Neuronal stem cell (in vitro differentiated cells): ENCODE results near the gene CST4.

Experiments used
- DNase-seq: peaks from one replicate; pipeline ENCODE4 v3.0.0-alpha.2; 2013; ENCODE audit warnings: low spot score
- H2AFZ ChIP-seq: one replicate; pipeline ENCODE4 v1.6.1; 2013; ENCODE audit warnings: mild to moderate bottlenecking, low read length, inconsistent platforms
- H2AK5ac ChIP-seq: 2 replicates; pipeline ENCODE4 v1.6.1; 2013; ENCODE audit warnings: low read depth, mild to moderate bottlenecking, inconsistent platforms, low read length, moderate library complexity, mixed read lengths
- H2BK120ac ChIP-seq: 2 replicates; pipeline ENCODE4 v1.6.1; 2013; ENCODE audit warnings: low read depth, mild to moderate bottlenecking, inconsistent platforms, low read length, moderate library complexity, mixed read lengths
- H2BK12ac ChIP-seq: one replicate; pipeline ENCODE4 v1.6.1; 2013; ENCODE audit warnings: low read length, inconsistent platforms
- H2BK15ac ChIP-seq: 2 replicates; pipeline ENCODE4 v1.6.1; 2013; ENCODE audit warnings: mild to moderate bottlenecking, low read length, inconsistent platforms, mixed read lengths
- H2BK5ac ChIP-seq: one replicate; pipeline ENCODE4 v1.6.1; 2013; ENCODE audit warnings: inconsistent platforms, mild to moderate bottlenecking, low read length, moderate library complexity
- H3K14ac ChIP-seq: one replicate; pipeline ENCODE4 v1.6.1; 2013; ENCODE audit warnings: low read length, inconsistent platforms
- H3K18ac ChIP-seq: 2 replicates; pipeline ENCODE4 v1.6.1; 2013; ENCODE audit warnings: low read length, inconsistent platforms
- H3K23ac ChIP-seq: 2 replicates; pipeline ENCODE4 v1.6.1; 2013; ENCODE audit warnings: low read depth, mild to moderate bottlenecking, mixed read lengths, low read length, inconsistent platforms; ENCODE audit not compliant: poor library complexity
- H3K27ac ChIP-seq: replicated peaks from 3 replicates; pipeline ENCODE4 v1.5.1; 2013; ENCODE audit warnings: low read length, inconsistent platforms
- H3K27me3 ChIP-seq, 3 experiments: 2 replicates each; pipeline ENCODE4 v1.6.1; 2013; ENCODE audit warnings: low read length in 3 of 3, mild to moderate bottlenecking in 2 of 3, inconsistent platforms in 1 of 3, low read depth in 1 of 3, mixed read lengths in 1 of 3, moderate library complexity in 1 of 3; ENCODE audit not compliant: control insufficient read depth in 3 of 3, insufficient read depth in 3 of 3
- H3K36me3 ChIP-seq, 2 donors: replicated peaks in 1 of 2; 2 replicates each; pipeline ENCODE4 v1.6.1; 2013; ENCODE audit warnings: low read length in 2 of 2; ENCODE audit not compliant: control insufficient read depth in 2 of 2, insufficient read depth in 2 of 2
- H3K4ac ChIP-seq: 2 replicates; pipeline ENCODE4 v1.6.1; 2013; ENCODE audit warnings: inconsistent platforms, mild to moderate bottlenecking, low read length, moderate library complexity
- H3K4me1 ChIP-seq, 2 donors: 1 replicate in 1 of 2; 2 replicates in 1 of 2; pipeline ENCODE4 v1.6.1; 2013; ENCODE audit warnings: low read length in 2 of 2, low read depth in 1 of 2; ENCODE audit not compliant: control insufficient read depth in 2 of 2, insufficient read depth in 1 of 2
- H3K4me2 ChIP-seq: one replicate; pipeline ENCODE4 v1.6.1; 2013; ENCODE audit warnings: mild to moderate bottlenecking, low read length, inconsistent platforms; ENCODE audit not compliant: insufficient read depth, poor library complexity, severe bottlenecking
- H3K4me3 ChIP-seq, 2 donors: 2 replicates each; pipeline ENCODE4 v1.5.1; 2013; ENCODE audit warnings: low read length in 2 of 2, mild to moderate bottlenecking in 2 of 2, inconsistent platforms in 1 of 2, moderate library complexity in 1 of 2
- H3K79me1 ChIP-seq: one replicate; pipeline ENCODE4 v1.6.1; 2013; ENCODE audit warnings: low read depth, mild to moderate bottlenecking, inconsistent platforms, low read length, moderate library complexity
- H3K9ac ChIP-seq: one replicate; pipeline ENCODE4 v1.6.1; 2013; ENCODE audit warnings: mild to moderate bottlenecking, low read depth, low read length, inconsistent platforms; ENCODE audit not compliant: poor library complexity
- H3K9me3 ChIP-seq, 2 donors: replicated peaks in 1 of 2; 2 replicates each; pipeline versions ENCODE3 to v1.6.1; 2013; ENCODE audit warnings: low read length in 2 of 2, mild to moderate bottlenecking in 2 of 2, inconsistent platforms in 1 of 2, low read depth in 1 of 2, mixed read lengths in 1 of 2, moderate library complexity in 1 of 2; ENCODE audit not compliant: control insufficient read depth in 2 of 2, insufficient read depth in 1 of 2
- H4K8ac ChIP-seq: one replicate; pipeline ENCODE4 v1.6.1; 2013; ENCODE audit warnings: low read depth, mild to moderate bottlenecking, inconsistent platforms, low read length, moderate library complexity
- H4K91ac ChIP-seq: one replicate; pipeline ENCODE4 v1.6.1; 2013; ENCODE audit warnings: low read length, low read depth, mild to moderate bottlenecking, inconsistent platforms; ENCODE audit not compliant: poor library complexity
- WGBS, 2 donors: extraction: QIAGEN DNeasy Blood & Tissue Kit; methylation state at CpG; one replicate each; pipeline ENCODE4 v1.1.7; 2013; ENCODE audit warnings: missing lambda C conversion rate in 2 of 2, mixed read lengths in 1 of 2; ENCODE audit not compliant: insufficient read length in 2 of 2, insufficient replicate concordance in 1 of 2; ENCODE audit errors: extremely low coverage in 2 of 2; 5-methylcytosine and 5-hydroxymethylcytosine counted together

The CST4 gene

GRCh38 chr20:23647346-23647745 is 41.5 kb downstream of the CST4 start:
- Histone ChIP-seq H2BK120ac (no peak overlapping the region), H2BK5ac (no peak overlapping the region), H3K23ac (no peak overlapping the region), H3K4me1 (peaks cover 0 to 1% of the 10 kb centered on the region in 2 donors), H2BK12ac (no peak overlapping the region), H3K27me3 (peaks cover 0 to 6% (median 0%) of the 10 kb centered on the region in 3 experiments), H3K14ac (no peak overlapping the region), H3K27ac (no peak overlapping the region), H3K36me3 (no peaks in the 10 kb centered on the region), H3K18ac (no peak overlapping the region), H2AFZ (no peak overlapping the region), H4K8ac (no peak overlapping the region), H3K9me3 (no peaks in the 10 kb centered on the region), H2AK5ac (no peak overlapping the region), H3K9ac (no peak overlapping the region), H2BK15ac (no peak overlapping the region), H3K79me1 (no peaks in the 10 kb centered on the region), H3K4me2 (no peak overlapping the region), H3K4ac (no peak overlapping the region), H4K91ac (no peak overlapping the region), H3K4me3 (no peak overlapping the region)
- no CpG with 5 or more reads among the region's 2 CpGs for WGBS, 2 donors
- no peak for DNase-seq

GRCh38 chr20:23646106-23646873 is 42.5 kb downstream of the CST4 start:
- Histone ChIP-seq H2BK12ac (no peak overlapping the region), H4K8ac (no peak overlapping the region), H3K27me3 (peaks cover 0 to 8% (median 0%) of the 10 kb centered on the region in 3 experiments), H3K4me1 (peaks cover 0 to 1% of the 10 kb centered on the region in 2 donors), H2BK120ac (no peak overlapping the region), H3K4me2 (no peak overlapping the region), H3K9me3 (no peaks in the 10 kb centered on the region), H3K79me1 (no peaks in the 10 kb centered on the region), H2BK5ac (no peak overlapping the region), H2AFZ (no peak overlapping the region), H3K9ac (no peak overlapping the region), H2AK5ac (no peak overlapping the region), H3K36me3 (no peaks in the 10 kb centered on the region), H4K91ac (no peak overlapping the region), H3K18ac (no peak overlapping the region), H3K27ac (no peak overlapping the region), H3K23ac (no peak overlapping the region), H3K4ac (no peak overlapping the region), H2BK15ac (no peak overlapping the region), H3K14ac (no peak overlapping the region), H3K4me3 (no peak overlapping the region)
- no CpG with 5 or more reads among the region's 4 CpGs for WGBS, 2 donors
- DNase-seq: no peak

- Histone ChIP-seq H4K91ac (no peak overlapping the region), H2BK120ac (no peak overlapping the region), H3K4me3 (no peak overlapping the region), H4K8ac (no peak overlapping the region), H2BK15ac (no peak overlapping the region), H3K4me2 (no peak overlapping the region), H2BK12ac (no peak overlapping the region), H3K36me3 (no peaks in the 10 kb centered on the region), H3K27ac (no peak overlapping the region), H3K9me3 (no peaks in the 10 kb centered on the region), H3K79me1 (no peaks in the 10 kb centered on the region), H2AK5ac (no peak overlapping the region), H3K4ac (no peak overlapping the region), H3K23ac (no peak overlapping the region), H2AFZ (no peak overlapping the region), H3K4me1 (peaks cover 0 to 1% of the 10 kb centered on the region in 2 donors), H3K18ac (no peak overlapping the region), H3K27me3 (peaks cover 0 to 10% (median 0%) of the 10 kb centered on the region in 3 experiments), H2BK5ac (peak overlapping the region; percentile 30), H3K9ac (no peak overlapping the region), H3K14ac (no peak overlapping the region)
- WGBS, 2 donors: no CpG with 5 or more reads among the region's 1 CpG
- DNase-seq: no peak
These were observed 43.3 kb downstream of the CST4 start for GRCh38 chr20:23645575-23645974.

GRCh38 chr20:23644164-23644563 is 44.7 kb downstream of the CST4 start:
- Histone ChIP-seq H2BK5ac (no peak overlapping the region), H2BK12ac (no peak overlapping the region), H3K14ac (no peak overlapping the region), H3K4me2 (no peak overlapping the region), H2BK120ac (no peak overlapping the region), H3K79me1 (no peaks in the 10 kb centered on the region), H3K27ac (no peak overlapping the region), H3K23ac (no peak overlapping the region), H3K4me3 (no peak overlapping the region), H3K4ac (no peak overlapping the region), H2AFZ (no peak overlapping the region), H4K91ac (no peak overlapping the region), H3K18ac (no peak overlapping the region), H3K9ac (no peak overlapping the region), H3K27me3 (peaks cover 0 to 11% (median 0%) of the 10 kb centered on the region in 3 experiments), H4K8ac (no peak overlapping the region), H3K4me1 (peaks cover 0 to 1% of the 10 kb centered on the region in 2 donors), H2BK15ac (no peak overlapping the region), H3K9me3 (no peaks in the 10 kb centered on the region), H2AK5ac (no peak overlapping the region), H3K36me3 (no peaks in the 10 kb centered on the region)
- DNase-seq: no peak
- no CpG with 5 or more reads among the region's 7 CpGs for WGBS, 2 donors
